ENCODE measurements around the gene NSUN5.
"Not testable (repeated sequence)": the region's sequence is repeated elsewhere in the genome, so short reads cannot be mapped to it uniquely, and the experiment has no call there.

The NSUN5 gene

GRCh38 chr7:73325424-73325823 lies 16.8 kb upstream of the NSUN5 start:
- DNase-seq (ENCODE audit: low spot score): not testable (repeated sequence)

- DNase-seq (ENCODE audit: low spot score): peak; percentile 69
These were observed 15.6 kb upstream of the NSUN5 start for GRCh38 chr7:73324081-73324845.

DNA sequence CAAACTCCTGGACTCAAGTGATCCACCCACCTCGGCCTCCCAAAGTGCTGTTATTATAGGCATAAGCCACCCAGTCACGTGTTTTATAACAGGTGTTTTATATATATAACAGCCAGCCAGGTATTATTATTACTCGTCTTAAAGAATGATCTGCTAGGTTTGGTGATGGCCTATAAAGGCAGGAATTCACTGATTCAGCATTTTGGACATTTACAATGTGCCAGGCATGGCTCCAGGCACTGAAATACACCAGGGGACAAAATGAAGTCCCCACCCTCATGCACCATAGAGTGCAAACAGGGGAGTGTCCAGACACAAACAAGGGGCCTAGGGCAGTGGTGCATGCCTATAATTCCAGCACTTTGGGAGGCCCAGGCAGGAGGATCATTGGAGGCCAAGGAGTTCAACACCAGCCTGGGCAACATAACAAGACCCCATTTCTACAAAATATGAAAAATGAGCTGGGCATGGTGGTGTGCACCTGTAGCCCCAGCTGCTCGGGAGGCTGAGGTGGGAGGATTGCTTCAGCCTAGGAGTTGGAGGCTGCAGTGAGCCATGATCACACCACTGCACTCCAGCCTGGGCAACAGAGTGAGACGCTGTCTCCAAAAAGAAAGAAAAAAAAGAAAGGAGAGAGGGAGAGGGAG lies 14.9 kb upstream of the NSUN5 start:
- not testable (repeated sequence) for DNase-seq (ENCODE audit: low spot score)

- not testable (repeated sequence) for DNase-seq (ENCODE audit: low spot score)
These were observed 11.4 kb upstream of the NSUN5 start for GRCh38 chr7:73320009-73320408.

DNA sequence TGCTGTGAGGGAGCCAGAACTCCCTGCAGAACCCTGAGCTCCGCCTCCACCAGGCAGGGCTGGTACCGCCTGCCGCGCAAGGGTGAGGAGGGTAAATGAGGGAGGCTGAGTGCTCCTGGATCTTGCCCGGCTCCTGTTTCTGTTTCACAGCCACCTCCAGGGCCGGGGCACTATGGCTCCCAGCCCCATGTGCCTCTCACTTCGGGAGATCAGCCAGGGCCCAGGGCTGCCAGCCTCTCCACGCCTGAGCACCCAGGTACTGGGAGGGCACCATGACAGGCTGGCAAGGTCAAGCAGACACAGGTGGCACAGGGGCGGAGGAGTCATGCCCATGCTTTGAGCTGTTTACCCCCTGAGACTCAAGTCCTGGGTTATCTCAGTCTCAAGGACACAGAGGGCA lies 10.9 kb upstream of the NSUN5 start:
- DNase-seq (ENCODE audit: low spot score): not testable (repeated sequence)

- not testable (repeated sequence) for DNase-seq (ENCODE audit: low spot score)
These were observed 10.1 kb upstream of the NSUN5 start for GRCh38 chr7:73318656-73319204.

- no peak for DNase-seq (ENCODE audit: low spot score)
These were observed 7.9 kb upstream of the NSUN5 start for GRCh38 chr7:73316521-73316920.

- DNase-seq (ENCODE audit: low spot score): no peak
These were observed 5.6 kb upstream of the NSUN5 start for GRCh38 chr7:73314271-73314670.

GRCh38 chr7:73313521-73313906 lies 4.9 kb upstream of the NSUN5 start:
- no peak for DNase-seq (ENCODE audit: low spot score)

- no peak for DNase-seq (ENCODE audit: low spot score)
These were observed 4.3 kb upstream of the NSUN5 start for GRCh38 chr7:73312831-73313520.

DNA sequence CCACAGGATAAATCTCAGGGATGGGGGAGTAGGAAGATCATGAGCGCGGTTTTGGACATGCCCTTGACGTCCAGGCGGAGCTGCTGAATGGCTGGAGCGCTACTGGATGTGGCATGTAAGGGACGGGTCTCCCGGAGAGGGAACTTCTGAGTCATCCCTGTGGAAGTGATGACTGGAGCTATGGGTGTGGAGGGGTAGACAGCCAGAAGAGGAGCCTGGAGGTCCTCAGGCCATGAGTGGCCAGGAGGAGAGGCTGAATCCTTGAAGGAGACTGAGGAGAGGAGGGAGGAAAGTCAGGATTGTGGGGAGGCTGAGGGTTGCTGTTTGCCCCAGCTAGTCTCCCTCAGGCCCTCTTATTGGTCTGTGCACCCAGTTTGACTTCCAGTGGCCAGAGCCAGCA lies 2.8 kb upstream of the NSUN5 start:
- not testable (repeated sequence) for DNase-seq (ENCODE audit: low spot score)

DNA sequence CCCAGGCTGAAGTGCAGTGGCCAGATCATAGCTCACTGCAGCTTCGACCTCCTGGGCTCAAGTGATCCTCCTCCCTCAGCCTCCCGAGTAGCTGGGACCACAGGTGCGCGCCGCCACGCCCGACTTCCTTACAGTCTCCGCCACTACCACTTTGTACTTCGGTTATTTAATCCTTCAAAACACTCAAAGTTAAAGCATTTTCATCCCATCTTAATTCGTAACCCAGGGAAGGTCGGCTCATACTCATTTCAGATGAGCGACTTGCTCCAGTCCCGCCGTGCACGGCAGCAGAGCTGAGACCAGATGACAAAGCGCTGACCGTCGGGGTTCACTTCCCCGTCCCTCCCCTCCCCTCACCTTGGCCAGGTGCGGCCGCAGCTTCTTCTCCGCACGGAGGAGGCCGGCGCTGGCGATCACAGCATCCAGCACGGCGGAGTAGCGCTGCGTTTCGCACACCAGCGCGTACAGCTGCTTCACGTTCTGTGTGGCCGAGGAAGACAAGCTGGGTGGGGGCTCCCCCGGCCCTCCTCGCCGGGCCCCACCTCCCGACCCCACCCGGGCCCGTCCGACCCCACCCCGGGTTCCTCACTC lies 457 bp downstream of the NSUN5 start:
- DNase-seq (ENCODE audit: low spot score): peak; percentile 30

DNA sequence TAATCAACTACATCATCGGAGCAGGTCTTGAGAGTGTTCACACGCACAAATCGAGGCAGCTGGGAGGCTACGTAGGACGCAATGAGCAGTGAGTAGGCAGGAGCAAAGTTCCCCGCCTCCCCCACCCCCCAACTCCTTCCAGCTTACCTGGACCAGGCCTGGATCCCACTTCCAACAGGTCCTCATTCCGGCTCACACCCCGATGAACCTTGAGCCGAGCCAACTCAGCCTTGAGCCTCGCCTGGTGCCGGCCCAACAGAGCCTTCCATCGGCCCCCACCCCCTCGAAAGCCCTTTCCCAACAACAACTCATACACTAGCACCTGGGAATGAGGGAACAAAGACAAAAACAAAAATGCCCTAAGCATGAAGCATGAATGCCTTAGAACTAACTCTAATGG lies 1.2 kb downstream of the NSUN5 start:
- no peak for DNase-seq (ENCODE audit: low spot score)

GRCh38 chr7:73304612-73305387 lies 3.8 kb downstream of the NSUN5 start:
- DNase-seq (ENCODE audit: low spot score): not testable (repeated sequence)

- no peak for DNase-seq (ENCODE audit: low spot score)
These were observed 4.6 kb downstream of the NSUN5 start for GRCh38 chr7:73304071-73304470.

DNA sequence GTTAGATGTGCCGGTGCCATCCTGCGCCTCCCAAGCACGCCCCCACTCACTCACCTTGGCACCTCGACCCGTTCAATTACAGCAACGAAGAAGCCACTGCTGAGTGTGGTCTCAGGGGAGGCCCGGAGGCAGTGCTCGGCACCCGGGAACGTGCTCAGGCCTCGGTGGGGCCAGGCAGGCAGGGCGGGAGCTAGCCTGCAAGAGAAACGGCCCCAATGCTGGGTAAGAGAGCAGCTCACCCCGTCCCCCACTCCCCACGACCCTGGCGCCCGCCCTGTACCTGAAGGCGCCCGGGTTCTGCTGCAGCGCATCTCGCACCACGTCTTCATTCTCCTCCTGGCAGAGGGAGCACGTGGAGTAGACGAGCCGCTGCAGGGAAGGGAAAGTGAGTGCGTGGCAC lies 5.1 kb downstream of the NSUN5 start:
- no peak for DNase-seq (ENCODE audit: low spot score)

GRCh38 chr7:73302846-73303245 lies 5.8 kb downstream of the NSUN5 start:
- not testable (repeated sequence) for DNase-seq (ENCODE audit: low spot score)

DNA sequence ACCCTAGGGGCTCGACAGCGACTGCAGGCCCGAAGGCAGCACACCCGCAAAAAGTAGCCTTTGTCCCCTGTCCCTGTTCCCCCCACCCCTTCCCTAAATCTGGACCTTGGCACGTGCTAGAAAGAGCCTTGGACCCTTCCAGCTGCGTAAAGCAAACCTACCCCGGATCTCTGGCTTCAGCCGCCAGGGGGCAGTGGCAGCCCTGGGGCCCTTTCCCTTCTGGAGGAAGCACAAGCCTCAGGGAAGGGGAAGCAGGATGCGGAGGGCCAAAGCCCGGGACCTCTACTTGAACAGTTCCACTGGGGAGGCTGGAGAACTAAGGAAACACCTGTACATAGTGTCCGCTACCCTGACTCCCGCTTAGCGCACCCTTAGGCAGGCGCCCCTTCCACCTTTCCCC lies 7.5 kb downstream of the NSUN5 start:
- DNase-seq (ENCODE audit: low spot score): not testable (repeated sequence)

DNA sequence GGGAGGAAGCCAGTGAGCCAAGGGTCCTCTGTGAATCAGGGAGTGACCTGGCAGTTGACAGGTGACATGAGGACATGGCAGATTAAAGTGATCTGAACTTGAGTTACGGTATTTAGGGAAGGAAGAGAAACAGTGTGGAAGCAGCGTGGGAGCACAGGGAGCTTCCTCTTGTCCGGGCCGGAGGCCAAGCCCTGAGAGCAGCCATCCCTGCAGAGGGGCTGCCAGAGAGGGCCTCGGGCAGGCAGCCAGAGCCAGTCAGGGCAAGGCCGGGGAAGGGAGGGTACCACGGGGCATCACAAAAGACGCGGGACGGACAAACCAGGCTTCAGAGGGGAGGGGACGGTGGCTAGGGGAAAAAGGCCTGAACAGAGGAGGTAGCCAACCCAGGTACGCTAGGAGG lies 8.8 kb downstream of the NSUN5 start:
- DNase-seq (ENCODE audit: low spot score): not testable (repeated sequence)

DNA sequence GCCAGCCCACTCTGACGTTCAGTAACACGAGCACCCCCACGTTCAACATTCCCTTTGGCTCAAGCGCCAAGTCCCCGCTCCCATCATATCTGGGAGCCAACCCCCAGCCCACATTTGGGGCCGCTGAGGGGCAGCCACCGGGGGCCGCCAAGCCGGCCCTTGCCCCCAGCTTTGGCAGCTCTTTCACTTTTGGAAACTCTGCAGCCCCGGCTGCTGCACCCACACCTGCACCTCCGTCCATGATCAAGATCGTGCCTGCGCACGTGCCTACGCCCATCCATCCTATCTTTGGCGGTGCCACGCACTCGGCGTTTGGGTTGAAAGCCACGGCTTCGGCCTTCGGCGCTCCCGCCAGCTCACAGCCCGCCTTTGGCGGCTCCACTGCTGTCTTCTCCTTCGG lies 10.9 kb downstream of the NSUN5 start:
- not testable (repeated sequence) for DNase-seq (ENCODE audit: low spot score)

- not testable (repeated sequence) for DNase-seq (ENCODE audit: low spot score)
These were observed 11.4 kb downstream of the NSUN5 start for GRCh38 chr7:73297235-73297634.

GRCh38 chr7:73277210-73277609 lies 31.4 kb downstream of the NSUN5 start:
- DNase-seq (ENCODE audit: low spot score): not testable (repeated sequence)
